Kidney (tissue), 14 donors: ENCODE data around the gene CEP250. TPM values are rescaled to one million over a fixed set of nuclear protein-coding genes. Genes with fewer than 3 reads are reported as not detected.

Experiments
- DNase-seq, 5 donors: peaks; one replicate each; pipeline ENCODE4 v3.0.0-alpha.2; 2013 to 2020
- FAIRE-seq: peaks from 2 replicates; lab custom pipeline; 2012; peaks lifted over from hg19 to GRCh38; lab: Jason Lieb, UNC
- H3K27ac ChIP-seq, 2 donors: one replicate each; pipeline ENCODE4 v1.7.0; 2013; ENCODE audit warnings: low read depth in 2 of 2, low read length in 2 of 2, inconsistent platforms in 1 of 2
- H3K27me3 ChIP-seq: one replicate; pipeline ENCODE4 v1.7.1; 2013; ENCODE audit warnings: low read length, inconsistent platforms; ENCODE audit not compliant: control insufficient read depth, insufficient read depth
- H3K36me3 ChIP-seq, 3 donors: one replicate each; pipeline versions ENCODE4 v1.7.0 to v1.7.1; 2013; ENCODE audit warnings: low read length in 3 of 3, control low read depth in 1 of 3, inconsistent platforms in 1 of 3; ENCODE audit not compliant: insufficient read depth in 3 of 3, control insufficient read depth in 2 of 3
- H3K4me1 ChIP-seq, 3 donors: one replicate each; pipeline versions ENCODE4 v1.7.0 to v1.7.1; 2013; ENCODE audit warnings: low read length in 3 of 3, inconsistent platforms in 1 of 3, low read depth in 1 of 3; ENCODE audit not compliant: control insufficient read depth in 2 of 3, insufficient read depth in 2 of 3
- H3K4me3 ChIP-seq, 3 donors: one replicate each; pipeline versions ENCODE4 v1.7.0 to v1.8.1; 2013; ENCODE audit warnings: low read length in 3 of 3, control low read depth in 1 of 3, inconsistent platforms in 1 of 3
- H3K9ac ChIP-seq, 3 donors: one replicate each; pipeline versions ENCODE4 v1.7.0 to v1.7.1; 2013; ENCODE audit warnings: low read length in 3 of 3, control low read depth in 1 of 3, inconsistent platforms in 1 of 3
- H3K9me3 ChIP-seq, 3 donors: one replicate each; pipeline versions ENCODE4 v1.7.0 to v1.7.1; 2013; ENCODE audit warnings: low read length in 3 of 3, control low read depth in 1 of 3, inconsistent platforms in 1 of 3; ENCODE audit not compliant: control insufficient read depth in 2 of 3, insufficient read depth in 1 of 3
- CTCF ChIP-seq: IDR thresholded peaks from 3 replicates; pipeline ENCODE4 v1.5.1; 2012; ENCODE audit warnings: mild to moderate bottlenecking, moderate library complexity, borderline replicate concordance; ENCODE audit not compliant: insufficient read depth; ENCODE audit errors: extremely low read depth
- intact Hi-C: fragments of 100-400 bp; cut with DNase I; formaldehyde crosslinking; loops from one replicate; pipeline ENCODE4 v1.11.1; 2022
- microRNA-seq: library from miRNA; unstranded; fragments of <30 nt; microRNA quantifications from one replicate; pipeline ENCODE4 v1.2.0, GENCODE V29; 2020
- polyA plus RNA-seq: library from polyadenylated mRNA; stranded (reverse); fragments of 350-450 nt; fragmentation: Illumina TruSeq; extraction: RNeasy Lipid Tissue Mini Kit (QIAGEN cat#74804); gene quantifications from one replicate; pipeline ENCODE4 v1.2.3, GENCODE V29; 2014; ENCODE audit warnings: low read depth, low replicate concordance; ENCODE audit not compliant: insufficient read depth
- total RNA-seq: library from RNA; stranded (reverse); fragmentation: NEBNext Ultra II Directional; extraction: Animal tissue kit (Norgen Biotek cat#: 25700); gene quantifications from one replicate; pipeline ENCODE4 v1.2.1, GENCODE V29; 2021
- donor health status: control.
- donor health status: control.
- donor health status: control.
- donor health status: control.
- donor health status: control.
- donor health status: DM: yes; HTN: yes; CAD: no.
- donor health status: Normal renal cell carcinoma (clear cell type).

CEP250 gene
- total and polyA plus RNA-seq, 2 donors from 2014 or later: 4.9 to 25.2 TPM

DNA sequence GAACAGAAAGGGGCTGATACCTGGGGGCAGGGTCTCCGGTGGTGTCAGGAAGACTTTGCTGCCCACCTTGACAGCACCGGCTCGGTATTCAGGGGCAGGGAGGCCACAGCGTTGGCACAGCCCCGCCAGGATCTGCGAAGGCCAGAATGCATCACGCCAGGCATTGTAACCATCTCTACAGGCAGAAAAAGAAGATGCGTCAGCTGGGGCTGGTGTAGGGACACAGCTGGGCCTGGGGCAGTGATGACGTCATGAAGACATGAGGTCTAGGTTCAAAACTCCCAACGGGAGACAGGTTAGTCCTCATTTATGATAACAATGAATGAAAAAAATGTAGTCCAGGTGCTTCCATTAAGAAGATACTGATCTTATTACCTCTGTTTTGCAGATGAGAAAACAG lies 108.4 kb downstream of the CEP250 start:
- Histone ChIP-seq H3K9ac (no peak overlapping the region), H3K4me3 (no peak overlapping the region), H3K27ac (no peak overlapping the region), H3K4me1 (no peaks in the 10 kb centered on the region), H3K36me3 (no peaks in the 10 kb centered on the region), H3K27me3 (no peaks in the 10 kb centered on the region), H3K9me3 (no peaks in the 10 kb centered on the region)
- FAIRE-seq: no peak
- no peak for TF ChIP-seq CTCF
- intact Hi-C loops: no loop called here
- DNase-seq: no peak

DNA sequence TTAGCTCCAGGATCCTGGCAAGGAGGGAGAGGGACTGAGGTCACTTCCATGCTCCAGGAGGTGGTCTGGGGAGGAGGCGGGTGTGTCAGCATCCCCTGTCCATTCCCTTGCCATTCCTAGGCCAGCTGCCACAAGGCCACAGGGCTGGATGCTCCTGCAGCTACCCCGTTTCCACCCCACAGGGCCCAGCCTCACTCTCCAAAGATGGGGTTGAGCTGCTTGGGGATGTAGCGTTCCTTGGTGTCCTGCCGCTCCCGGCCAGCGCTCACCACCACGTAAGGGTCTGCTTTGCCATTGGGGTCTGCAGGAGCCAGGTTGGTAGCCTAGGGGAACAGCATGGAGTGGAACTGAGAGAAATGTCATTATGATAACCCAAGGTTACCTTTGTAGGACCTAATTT lies 109.5 kb downstream of the CEP250 start:
- H3K36me3 ChIP-seq: no peaks in the 10 kb centered on the region
- H3K4me1 ChIP-seq: no peaks in the 10 kb centered on the region
- no peaks in the 10 kb centered on the region for H3K27me3 ChIP-seq
- H3K27ac ChIP-seq: no peak overlapping the region
- DNase-seq (no peak), FAIRE-seq (no peak)
- no peaks in the 10 kb centered on the region for H3K9me3 ChIP-seq
- H3K4me3 ChIP-seq: no peak overlapping the region
- no peak for TF ChIP-seq CTCF
- H3K9ac ChIP-seq: no peak overlapping the region
- intact Hi-C loops: no loop called here

DNA sequence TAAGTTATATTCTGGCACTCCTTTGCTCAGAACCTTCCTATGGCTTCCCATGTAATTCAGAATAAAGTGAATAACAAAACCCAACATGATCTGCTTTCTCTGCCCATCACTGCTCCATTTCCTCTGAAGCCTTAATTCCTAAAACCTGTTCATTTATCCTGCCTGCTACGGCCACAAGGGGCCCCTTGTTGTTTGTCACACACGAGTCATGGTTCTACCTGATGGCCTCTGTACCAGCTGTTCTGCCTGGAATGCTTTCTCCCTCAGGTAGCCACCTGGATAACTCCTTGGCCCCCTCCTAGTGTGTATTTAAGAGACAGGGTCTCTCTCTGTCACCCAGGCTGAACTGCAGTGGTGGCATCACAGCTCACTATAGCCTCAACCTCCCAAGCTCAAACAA lies 113.2 kb downstream of the CEP250 start:
- H3K9ac ChIP-seq: no peak overlapping the region
- no peaks in the 10 kb centered on the region for H3K9me3 ChIP-seq
- H3K36me3 ChIP-seq: no peaks in the 10 kb centered on the region
- DNase-seq: peak in 2 of 5 donors; percentile 28 to 32
- TF ChIP-seq CTCF: peak; percentile 16
- H3K4me3 ChIP-seq: no peak overlapping the region
- intact Hi-C loops: no loop called here
- H3K27me3 ChIP-seq: no peaks in the 10 kb centered on the region
- no peak overlapping the region for H3K27ac ChIP-seq
- no peaks in the 10 kb centered on the region for H3K4me1 ChIP-seq
- no peak for FAIRE-seq

Small RNA genes lying within 50 kb of the gene (microRNA-seq; reads per million reads assigned to microRNA genes)
- gene MIR1289-1: not detected

Other genes starting within 250 kb of the CEP250 start
- 12.4 TPM for gene MMP24, start 228.9 kb upstream of the CEP250 start, total RNA-seq
- gene MMP24, start 228.9 kb upstream of the CEP250 start, polyA plus RNA-seq: 10.7 TPM
- 127 TPM for gene MMP24OS, start 177.5 kb upstream of the CEP250 start, total RNA-seq
- gene MMP24OS, start 177.5 kb upstream of the CEP250 start, polyA plus RNA-seq: 248 TPM
- 114 TPM for gene EIF6, start 170.8 kb upstream of the CEP250 start, total RNA-seq
- gene EIF6, start 170.8 kb upstream of the CEP250 start, polyA plus RNA-seq: 254 TPM
- not detected for gene FAM83C, start 163.2 kb upstream of the CEP250 start, total RNA-seq
- gene FAM83C, start 163.2 kb upstream of the CEP250 start, polyA plus RNA-seq: not detected
- 50.3 TPM for gene UQCC1, start 43.6 kb upstream of the CEP250 start, total RNA-seq
- 49.6 TPM for gene UQCC1, start 43.6 kb upstream of the CEP250 start, polyA plus RNA-seq
- gene GDF5, start 17.4 kb upstream of the CEP250 start, total RNA-seq: 0.66 TPM
- gene GDF5, start 17.4 kb upstream of the CEP250 start, polyA plus RNA-seq: not detected
- not detected for gene C20orf173, start 74.1 kb downstream of the CEP250 start, total RNA-seq
- not detected for gene C20orf173, start 74.1 kb downstream of the CEP250 start, polyA plus RNA-seq
- 230 TPM for gene ERGIC3, start 86.5 kb downstream of the CEP250 start, total RNA-seq
- 371 TPM for gene ERGIC3, start 86.5 kb downstream of the CEP250 start, polyA plus RNA-seq
- gene SPAG4, start 160.2 kb downstream of the CEP250 start, total RNA-seq: 16.0 TPM
- gene SPAG4, start 160.2 kb downstream of the CEP250 start, polyA plus RNA-seq: 13.1 TPM
- gene CPNE1, start 209.3 kb downstream of the CEP250 start, total RNA-seq: 145 TPM
- gene CPNE1, start 209.3 kb downstream of the CEP250 start, polyA plus RNA-seq: 128 TPM
- gene RBM12, start 209.3 kb downstream of the CEP250 start, total RNA-seq: 101 TPM
- gene RBM12, start 209.3 kb downstream of the CEP250 start, polyA plus RNA-seq: 11.1 TPM
- 31.5 TPM for gene NFS1, start 243.8 kb downstream of the CEP250 start, total RNA-seq
- gene NFS1, start 243.8 kb downstream of the CEP250 start, polyA plus RNA-seq: 71.2 TPM
- 141 TPM for gene ROMO1, start 243.8 kb downstream of the CEP250 start, total RNA-seq
- gene ROMO1, start 243.8 kb downstream of the CEP250 start, polyA plus RNA-seq: 408 TPM